HCT116 (cell line): ENCODE results near the gene ZNF423.

Experiments used
- EZH2 ChIP-seq: fragments of 200-600 bp; sonication (generic); IDR thresholded peaks from 2 replicates; pipeline ENCODE4 v1.6.1; 2017; ENCODE audit warnings: antibody characterized with exemption, mixed run types
- EZH2phosphoT487 ChIP-seq: fragments of 200-600 bp; IDR thresholded peaks from 2 replicates; pipeline ENCODE4 v1.6.1; 2018; ENCODE audit warnings: antibody characterized with exemption, borderline replicate concordance
- FOSL1 ChIP-seq: IDR thresholded peaks from 2 replicates; pipeline ENCODE4 v1.6.1; 2012; ENCODE audit warnings: low read depth
- POLR2A ChIP-seq: IDR thresholded peaks from 2 replicates; pipeline ENCODE4 v1.7.0; 2011; ENCODE audit warnings: borderline replicate concordance; ENCODE audit not compliant: insufficient read depth, insufficient read length; ENCODE audit errors: extremely low read depth
- SIN3A ChIP-seq: IDR thresholded peaks from 2 replicates; pipeline ENCODE4 v1.6.1; 2012; ENCODE audit warnings: low read depth
- SP1 ChIP-seq: IDR thresholded peaks from 2 replicates; pipeline ENCODE4 v1.6.1; 2012; ENCODE audit warnings: low read depth
- ZNF274 ChIP-seq: fragments of 200-500 bp; sonication (Bioruptor generic); IDR thresholded peaks from 2 replicates; pipeline ENCODE4 v1.6.1; 2014; ENCODE audit warnings: mild to moderate bottlenecking, low read depth, low read length, inconsistent platforms
- TF ChIP-seq, protein P1 (sequence below): IDR thresholded peaks from 2 replicates; pipeline ENCODE4 v1.6.1; 2012
- TF ChIP-seq, protein P2 (sequence below), 3 experiments: fragments of 200-600 bp in 1 of 3; sonication (generic) in 1 of 3; IDR thresholded peaks in 2 of 3; conservative IDR thresholded peaks in 1 of 3; 2 replicates each; pipeline ENCODE4 v1.5.1; 2012 to 2017; ENCODE audit warnings: low read depth in 2 of 3, low read length in 2 of 3, antibody characterized with exemption in 1 of 3, borderline replicate concordance in 1 of 3, control low read depth in 1 of 3, mild to moderate bottlenecking in 1 of 3, mixed read lengths in 1 of 3, mixed run types in 1 of 3, moderate library complexity in 1 of 3; ENCODE audit not compliant: insufficient read depth in 1 of 3
- TF ChIP-seq, protein P3 (sequence below): IDR thresholded peaks from 2 replicates; pipeline ENCODE4 v1.6.1; 2011; ENCODE audit warnings: mild to moderate bottlenecking, low read length, moderate library complexity; ENCODE audit not compliant: insufficient replicate concordance; ENCODE audit errors: extremely low read depth

DNA sequence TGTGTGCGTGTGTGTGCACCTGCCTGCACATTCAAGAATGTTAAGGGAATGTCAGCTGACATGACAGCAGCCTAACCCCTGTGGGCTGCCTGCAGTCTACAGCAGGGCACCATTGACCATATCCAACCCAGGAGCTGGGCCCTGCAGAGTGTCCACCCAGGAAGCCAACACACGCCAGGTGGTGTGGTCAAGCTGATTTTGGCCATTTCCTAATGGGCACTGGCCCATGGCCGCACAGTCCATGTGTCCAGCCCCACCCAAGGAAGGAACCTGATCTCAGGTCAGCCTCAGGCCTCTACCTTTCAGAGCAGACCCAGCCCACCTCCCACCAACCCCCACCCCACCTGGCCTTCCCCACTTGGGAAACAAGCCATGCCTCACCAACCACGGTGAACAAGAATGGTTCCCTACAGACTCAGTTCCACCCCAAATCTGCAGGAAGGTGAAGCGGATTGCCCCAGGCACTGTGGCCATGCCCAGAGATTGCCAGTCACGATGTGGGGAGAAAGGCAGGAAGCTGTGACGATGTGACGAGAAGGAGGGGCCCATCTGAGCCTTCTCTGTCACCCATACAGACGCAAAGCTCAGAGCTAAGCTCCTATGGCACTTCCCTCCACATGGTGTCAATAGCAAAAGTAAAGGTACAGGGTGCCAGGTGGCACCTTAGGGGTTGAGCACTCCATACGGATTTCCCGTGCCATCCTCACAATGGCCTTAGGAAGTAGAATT is 77.5 kb downstream of the ZNF423 start:
- no peak for TF ChIP-seq FOSL1
- TF ChIP-seq POLR2A = no peak
- TF ChIP-seq, protein P1, sequence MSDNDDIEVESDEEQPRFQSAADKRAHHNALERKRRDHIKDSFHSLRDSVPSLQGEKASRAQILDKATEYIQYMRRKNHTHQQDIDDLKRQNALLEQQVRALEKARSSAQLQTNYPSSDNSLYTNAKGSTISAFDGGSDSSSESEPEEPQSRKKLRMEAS = no peak
- TF ChIP-seq ZNF274 = no peak
- TF ChIP-seq, protein P2, sequence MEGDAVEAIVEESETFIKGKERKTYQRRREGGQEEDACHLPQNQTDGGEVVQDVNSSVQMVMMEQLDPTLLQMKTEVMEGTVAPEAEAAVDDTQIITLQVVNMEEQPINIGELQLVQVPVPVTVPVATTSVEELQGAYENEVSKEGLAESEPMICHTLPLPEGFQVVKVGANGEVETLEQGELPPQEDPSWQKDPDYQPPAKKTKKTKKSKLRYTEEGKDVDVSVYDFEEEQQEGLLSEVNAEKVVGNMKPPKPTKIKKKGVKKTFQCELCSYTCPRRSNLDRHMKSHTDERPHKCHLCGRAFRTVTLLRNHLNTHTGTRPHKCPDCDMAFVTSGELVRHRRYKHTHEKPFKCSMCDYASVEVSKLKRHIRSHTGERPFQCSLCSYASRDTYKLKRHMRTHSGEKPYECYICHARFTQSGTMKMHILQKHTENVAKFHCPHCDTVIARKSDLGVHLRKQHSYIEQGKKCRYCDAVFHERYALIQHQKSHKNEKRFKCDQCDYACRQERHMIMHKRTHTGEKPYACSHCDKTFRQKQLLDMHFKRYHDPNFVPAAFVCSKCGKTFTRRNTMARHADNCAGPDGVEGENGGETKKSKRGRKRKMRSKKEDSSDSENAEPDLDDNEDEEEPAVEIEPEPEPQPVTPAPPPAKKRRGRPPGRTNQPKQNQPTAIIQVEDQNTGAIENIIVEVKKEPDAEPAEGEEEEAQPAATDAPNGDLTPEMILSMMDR (IDR thresholded peaks at IDR 0.05 in 2 of 3, conservative IDR thresholded peaks at IDR 0.05 in 1 of 3; ENCODE audit: borderline replicate concordance in 1 of 3, insufficient read depth in 1 of 3, low read depth in 2 of 3, low read length in 2 of 3) = no peak
- no peak for TF ChIP-seq EZH2phosphoT487
- TF ChIP-seq, protein P3, sequence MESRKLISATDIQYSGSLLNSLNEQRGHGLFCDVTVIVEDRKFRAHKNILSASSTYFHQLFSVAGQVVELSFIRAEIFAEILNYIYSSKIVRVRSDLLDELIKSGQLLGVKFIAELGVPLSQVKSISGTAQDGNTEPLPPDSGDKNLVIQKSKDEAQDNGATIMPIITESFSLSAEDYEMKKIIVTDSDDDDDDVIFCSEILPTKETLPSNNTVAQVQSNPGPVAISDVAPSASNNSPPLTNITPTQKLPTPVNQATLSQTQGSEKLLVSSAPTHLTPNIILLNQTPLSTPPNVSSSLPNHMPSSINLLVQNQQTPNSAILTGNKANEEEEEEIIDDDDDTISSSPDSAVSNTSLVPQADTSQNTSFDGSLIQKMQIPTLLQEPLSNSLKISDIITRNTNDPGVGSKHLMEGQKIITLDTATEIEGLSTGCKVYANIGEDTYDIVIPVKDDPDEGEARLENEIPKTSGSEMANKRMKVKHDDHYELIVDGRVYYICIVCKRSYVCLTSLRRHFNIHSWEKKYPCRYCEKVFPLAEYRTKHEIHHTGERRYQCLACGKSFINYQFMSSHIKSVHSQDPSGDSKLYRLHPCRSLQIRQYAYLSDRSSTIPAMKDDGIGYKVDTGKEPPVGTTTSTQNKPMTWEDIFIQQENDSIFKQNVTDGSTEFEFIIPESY = no peak
- TF ChIP-seq SIN3A = no peak
- TF ChIP-seq SP1 = no peak
- TF ChIP-seq EZH2 = no peak
